Measurements from ENCODE around the gene NUP188. TPM values are rescaled to one million over a fixed set of nuclear protein-coding genes. Genes with fewer than 3 reads are reported as not detected.
A peak's percentile ranks its signal among the peaks of the same experiment; 100 is the strongest.

The NUP188 gene
- total RNA-seq, 3 donors from 2014 or later, result 32.3 to 49.5 (median 36.0) TPM

GRCh38 chr9:129006328-129007034 is 59.0 kb downstream of the NUP188 start:
- peak overlapping the region in 1 of 2 donors; percentile 13 for H3K27ac ChIP-seq
- H3K36me3 ChIP-seq, result peaks cover 6% of the 10 kb centered on the region

GRCh38 chr9:129007035-129007765 is 59.7 kb downstream of the NUP188 start:
- H3K27me3 ChIP-seq, result no peaks in the 10 kb centered on the region
- DNase-seq (ENCODE audit: low spot score in 2 of 2), result no peak
- no peaks in the 10 kb centered on the region for H3K9me3 ChIP-seq
- H3K4me1 ChIP-seq, result no peaks in the 10 kb centered on the region
- peak overlapping the region in 1 of 2 donors; percentile 13 for H3K27ac ChIP-seq
- no peak overlapping the region for H3K4me3 ChIP-seq
- TF ChIP-seq POLR2A (IDR thresholded peaks at IDR 0.05), result no peak
- TF ChIP-seq CTCF (IDR thresholded peaks at IDR 0.05), result no peak
- no peak for TF ChIP-seq POLR2AphosphoS5 (IDR thresholded peaks at IDR 0.05)
- intact Hi-C loops (cut with DNase I; ENCODE audit: low total_unique reads), result no loop called here
- peaks cover 6% of the 10 kb centered on the region for H3K36me3 ChIP-seq

More at GRCh38 chr9:129006328-129007034, 59.0 kb downstream of the NUP188 start:
- DNase-seq (ENCODE audit: low spot score in 2 of 2), result peak; percentile 53 to 67
- H3K4me3 ChIP-seq, result no peak overlapping the region
- no peaks in the 10 kb centered on the region for H3K27me3 ChIP-seq
- H3K9me3 ChIP-seq, result no peaks in the 10 kb centered on the region
- no peaks in the 10 kb centered on the region for H3K4me1 ChIP-seq
- TF ChIP-seq POLR2AphosphoS5 (IDR thresholded peaks at IDR 0.05), result no peak
- no peak for TF ChIP-seq POLR2A (IDR thresholded peaks at IDR 0.05)
- peak; percentile 52 to 74 (median 67) for TF ChIP-seq CTCF (IDR thresholded peaks at IDR 0.05)
- intact Hi-C loops (cut with DNase I; ENCODE audit: low total_unique reads), result no loop called here

- Histone ChIP-seq H3K4me3 (no peak overlapping the region), H3K9me3 (no peaks in the 10 kb centered on the region), H3K27me3 (no peaks in the 10 kb centered on the region), H3K4me1 (no peaks in the 10 kb centered on the region), H3K27ac (peak overlapping the region in 1 of 2 donors; percentile 13), H3K36me3 (peaks cover 6% of the 10 kb centered on the region)
- intact Hi-C loops (cut with DNase I; ENCODE audit: low total_unique reads), result no loop called here
- DNase-seq (ENCODE audit: low spot score in 2 of 2), result no peak
- no peak for TF ChIP-seq POLR2AphosphoS5 (IDR thresholded peaks at IDR 0.05)
These were observed 60.4 kb downstream of the NUP188 start for GRCh38 chr9:129007766-129008468.

- no peak for DNase-seq (ENCODE audit: low spot score in 2 of 2)
- H3K9me3 ChIP-seq, result no peaks in the 10 kb centered on the region
- peaks cover 6% of the 10 kb centered on the region for H3K36me3 ChIP-seq
- no peak for TF ChIP-seq POLR2A (IDR thresholded peaks at IDR 0.05)
- TF ChIP-seq CTCF (IDR thresholded peaks at IDR 0.05), result no peak
- TF ChIP-seq POLR2AphosphoS5 (IDR thresholded peaks at IDR 0.05), result no peak
- H3K4me3 ChIP-seq, result no peak overlapping the region
- no peaks in the 10 kb centered on the region for H3K27me3 ChIP-seq
- peak overlapping the region in 1 of 2 donors; percentile 7 for H3K27ac ChIP-seq
- no peaks in the 10 kb centered on the region for H3K4me1 ChIP-seq
- intact Hi-C loops (cut with DNase I; ENCODE audit: low total_unique reads), result no loop called here
These were observed 61.0 kb downstream of the NUP188 start for GRCh38 chr9:129008469-129008965.

GRCh38 chr9:129008986-129009583 is 61.6 kb downstream of the NUP188 start:
- TF ChIP-seq CTCF (IDR thresholded peaks at IDR 0.05) (no peak), POLR2A (IDR thresholded peaks at IDR 0.05) (no peak), POLR2AphosphoS5 (IDR thresholded peaks at IDR 0.05) (no peak)
- intact Hi-C loops (cut with DNase I; ENCODE audit: low total_unique reads), result no loop called here
- H3K36me3 ChIP-seq, result peaks cover 6% of the 10 kb centered on the region
- H3K4me1 ChIP-seq, result no peaks in the 10 kb centered on the region
- no peaks in the 10 kb centered on the region for H3K9me3 ChIP-seq
- no peaks in the 10 kb centered on the region for H3K27me3 ChIP-seq
- H3K27ac ChIP-seq, result peak overlapping the region in 1 of 2 donors; percentile 7
- no peak for DNase-seq (ENCODE audit: low spot score in 2 of 2)
- H3K4me3 ChIP-seq, result no peak overlapping the region
